Measurements from ENCODE around the gene KRT83. TPM values are rescaled to one million over a fixed set of nuclear protein-coding genes. Genes with fewer than 3 reads are reported as not detected.
"Not testable (repeated sequence)": the region's sequence is repeated elsewhere in the genome, so short reads cannot be mapped to it uniquely, and the experiment has no call there.

KRT83 gene
- total RNA-seq, 2 donors from 2014 or later, result not detected

DNA sequence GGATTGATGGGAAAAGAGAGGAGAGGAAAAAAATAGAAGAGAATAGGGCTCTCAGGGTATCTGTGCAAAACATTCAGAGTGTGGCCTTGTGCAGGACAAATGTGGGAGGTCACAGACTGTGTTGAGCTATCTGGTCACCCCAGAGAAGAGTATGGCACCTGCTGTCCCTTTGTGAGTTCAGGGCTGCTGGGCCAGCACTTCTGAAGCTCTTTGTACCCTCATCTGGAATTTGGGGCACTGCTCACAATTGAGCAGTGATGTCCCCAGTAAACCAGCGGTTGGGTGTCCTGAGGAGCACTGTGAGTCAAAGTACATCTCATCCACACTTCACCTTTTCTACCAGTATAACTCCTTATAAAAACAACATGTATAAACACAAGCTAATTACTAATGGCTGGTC, 27.3 kb downstream of the KRT83 start:
- H3K4me1 Mint-ChIP-seq (ENCODE audit: low read depth), result no peaks in the 10 kb centered on the region
- no peaks in the 10 kb centered on the region for H3K9me3 Mint-ChIP-seq
- no peaks in the 10 kb centered on the region for H3K36me3 Mint-ChIP-seq (ENCODE audit: insufficient read depth in 2 of 2)
- peaks cover 22% of the 10 kb centered on the region for H3K27me3 Mint-ChIP-seq (ENCODE audit: low read depth)
- no peak overlapping the region for H3K4me3 Mint-ChIP-seq
- no peak for ATAC-seq (replicated peaks in 1 of 2)
- DNase-seq, result no peak
- no peak overlapping the region for H3K27ac Mint-ChIP-seq

DNA sequence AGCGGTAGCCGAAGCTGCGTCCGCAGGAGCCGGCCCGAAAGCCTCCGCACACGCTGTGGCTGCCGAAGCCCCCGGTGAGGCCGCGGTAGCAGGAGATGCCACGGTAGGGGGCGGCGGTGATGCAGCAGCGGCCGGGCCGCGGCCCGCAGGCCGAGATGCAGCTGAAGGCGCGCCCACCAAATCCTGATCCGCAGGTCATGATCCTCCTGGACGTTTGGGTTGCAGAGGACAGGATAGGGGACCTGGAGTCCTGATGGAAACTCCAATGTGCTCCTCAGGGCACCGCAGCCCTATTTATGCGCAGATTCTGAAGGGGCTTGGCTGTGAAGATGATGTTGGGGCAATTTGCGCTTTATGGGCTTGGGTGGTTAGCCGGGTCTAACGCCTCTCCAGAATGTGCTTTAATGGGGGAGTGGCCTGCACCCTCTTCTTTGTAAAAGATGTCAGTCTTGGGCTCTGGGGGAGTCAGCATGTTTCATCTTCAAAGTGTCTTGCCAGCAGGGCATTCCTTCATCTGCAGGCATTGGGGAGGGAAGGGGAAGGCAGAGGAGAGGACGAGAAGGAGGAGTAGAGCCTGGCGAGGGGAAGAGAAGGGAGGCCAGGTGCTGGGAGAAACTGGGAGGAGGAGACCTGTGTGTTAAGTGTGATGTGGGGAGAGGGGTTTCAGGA, 29.8 kb downstream of the KRT83 start, which contains the start of gene KRT81:
Gene KRT81 (minus strand): TSS at position 268 of the 669 bp plus-strand sequence. CDS start 69 bp downstream, at position 199.
- Mint-ChIP-seq H3K4me1 (ENCODE audit: low read depth) (peaks cover 9% of the 10 kb centered on the region), H3K36me3 (ENCODE audit: insufficient read depth in 2 of 2) (no peaks in the 10 kb centered on the region), H3K9me3 (no peaks in the 10 kb centered on the region), H3K27me3 (ENCODE audit: low read depth) (peaks cover 19% of the 10 kb centered on the region), H3K4me3 (no peak within 1 kb of the TSS), H3K27ac (no peak within 1 kb of the TSS)
- DNase-seq, result no peak
- ATAC-seq (replicated peaks in 1 of 2), result no peak

- H3K36me3 Mint-ChIP-seq (ENCODE audit: insufficient read depth in 2 of 2); H3K4me3 Mint-ChIP-seq; H3K27ac Mint-ChIP-seq; DNase-seq; ATAC-seq (replicated peaks in 1 of 2); H3K9me3 Mint-ChIP-seq; H3K4me1 Mint-ChIP-seq (ENCODE audit: low read depth): not testable (repeated sequence)
- H3K27me3 Mint-ChIP-seq (ENCODE audit: low read depth), result peaks cover 19% of the 10 kb centered on the region
Observed at GRCh38 chr12:52290483-52291134, 30.6 kb downstream of the KRT83 start.

DNA sequence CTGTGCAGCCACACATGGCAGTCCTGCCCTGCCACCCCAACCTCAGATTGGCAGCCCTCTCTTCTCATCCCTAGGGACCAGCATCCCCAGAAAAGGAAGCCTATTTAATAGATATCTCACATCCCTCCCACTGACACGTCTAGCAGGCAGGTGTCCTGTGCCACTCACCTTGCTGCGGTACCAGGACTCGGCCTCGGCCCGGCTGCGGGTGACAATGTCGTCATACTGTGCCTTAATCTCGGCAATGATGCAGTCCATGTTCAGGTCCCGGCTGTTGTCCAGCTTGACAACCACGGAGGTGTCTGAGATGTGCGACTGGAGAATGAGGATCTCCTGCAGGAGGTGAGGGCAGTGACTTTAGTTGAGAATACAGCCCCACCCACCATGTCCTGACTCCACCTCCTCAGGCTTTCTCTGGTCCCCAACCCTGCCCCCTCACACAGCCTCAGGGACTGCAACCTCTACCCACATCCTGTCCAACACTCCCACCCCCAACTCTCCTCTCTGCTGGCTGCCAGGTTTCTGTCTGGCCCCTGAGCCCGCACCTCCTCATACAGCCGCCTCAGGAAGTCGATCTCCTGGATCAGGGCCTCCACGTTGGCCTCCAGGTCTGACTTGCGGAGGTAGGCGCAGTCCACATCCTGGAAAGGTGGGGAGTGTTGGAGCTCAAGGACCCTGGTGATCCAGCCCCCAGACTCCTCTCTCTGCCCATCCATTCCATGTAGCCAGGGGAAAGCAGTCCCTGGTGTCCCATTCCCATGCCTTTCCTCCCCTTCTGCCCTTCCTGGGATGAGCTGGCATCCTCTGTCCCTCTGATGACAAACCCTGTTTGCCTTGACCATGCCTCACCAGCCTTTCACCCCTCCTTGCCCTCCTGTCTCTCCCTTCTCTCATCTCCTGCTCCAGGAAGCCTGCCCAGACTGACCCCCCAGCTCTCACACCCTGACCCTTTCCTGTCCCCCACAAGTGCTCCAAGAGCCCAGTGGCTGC, 33.1 kb downstream of the KRT83 start:
- peaks cover 14% of the 10 kb centered on the region for H3K27me3 Mint-ChIP-seq (ENCODE audit: low read depth)
- peak; percentile 62 for ATAC-seq (replicated peaks in 1 of 2)
- not testable (repeated sequence) for H3K4me3 Mint-ChIP-seq; DNase-seq; H3K36me3 Mint-ChIP-seq (ENCODE audit: insufficient read depth in 2 of 2); H3K4me1 Mint-ChIP-seq (ENCODE audit: low read depth); H3K9me3 Mint-ChIP-seq; H3K27ac Mint-ChIP-seq

GRCh38 chr12:52286857-52287785, 34.1 kb downstream of the KRT83 start:
- not testable (repeated sequence) for H3K36me3 Mint-ChIP-seq (ENCODE audit: insufficient read depth in 2 of 2); H3K4me1 Mint-ChIP-seq (ENCODE audit: low read depth); H3K9me3 Mint-ChIP-seq; H3K27ac Mint-ChIP-seq; DNase-seq; H3K4me3 Mint-ChIP-seq; ATAC-seq (replicated peaks in 1 of 2)
- peaks cover 20% of the 10 kb centered on the region for H3K27me3 Mint-ChIP-seq (ENCODE audit: low read depth)

- DNase-seq (no peak), ATAC-seq (replicated peaks in 1 of 2) (no peak)
- peaks cover 14% of the 10 kb centered on the region for H3K27me3 Mint-ChIP-seq (ENCODE audit: low read depth)
- no peaks in the 10 kb centered on the region for H3K9me3 Mint-ChIP-seq
- peaks cover 9% of the 10 kb centered on the region for H3K4me1 Mint-ChIP-seq (ENCODE audit: low read depth)
- H3K36me3 Mint-ChIP-seq (ENCODE audit: insufficient read depth in 2 of 2), result no peaks in the 10 kb centered on the region
- H3K4me3 Mint-ChIP-seq, result no peak overlapping the region
- no peak overlapping the region for H3K27ac Mint-ChIP-seq
Observed at GRCh38 chr12:52285851-52286530, 35.2 kb downstream of the KRT83 start.

DNA sequence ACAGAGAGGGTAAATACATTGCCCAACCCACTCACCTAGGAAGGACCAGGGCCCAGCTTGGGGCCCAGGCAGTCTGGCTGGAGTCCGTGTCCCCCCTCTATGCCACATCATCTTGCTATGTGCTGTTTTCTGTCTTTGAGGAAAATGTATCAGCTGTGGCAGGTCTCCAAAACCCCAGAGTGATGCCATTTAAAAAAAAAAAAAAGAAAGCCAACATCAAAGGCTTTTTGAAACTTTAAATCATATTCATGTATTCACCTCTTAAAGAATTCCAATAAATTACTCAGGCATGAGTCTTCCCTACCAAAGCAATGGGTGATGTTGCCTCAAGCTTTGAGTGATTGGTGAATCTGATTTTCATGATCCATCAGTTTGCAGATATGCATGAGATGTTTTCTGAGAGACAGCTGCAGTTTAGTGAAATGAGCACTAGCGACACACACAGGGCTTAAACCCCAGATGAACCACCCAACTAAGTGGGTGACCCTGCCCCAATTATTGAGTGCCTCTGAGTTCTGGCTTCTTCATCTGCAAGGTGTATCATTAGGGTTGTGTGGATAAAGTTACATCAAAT, 35.9 kb downstream of the KRT83 start:
- ATAC-seq (replicated peaks in 1 of 2), result no peak
- Mint-ChIP-seq H3K9me3 (no peaks in the 10 kb centered on the region), H3K27me3 (ENCODE audit: low read depth) (peaks cover 14% of the 10 kb centered on the region), H3K4me1 (ENCODE audit: low read depth) (peaks cover 9% of the 10 kb centered on the region), H3K27ac (no peak overlapping the region), H3K36me3 (ENCODE audit: insufficient read depth in 2 of 2) (no peaks in the 10 kb centered on the region), H3K4me3 (no peak overlapping the region)
- no peak for DNase-seq

DNA sequence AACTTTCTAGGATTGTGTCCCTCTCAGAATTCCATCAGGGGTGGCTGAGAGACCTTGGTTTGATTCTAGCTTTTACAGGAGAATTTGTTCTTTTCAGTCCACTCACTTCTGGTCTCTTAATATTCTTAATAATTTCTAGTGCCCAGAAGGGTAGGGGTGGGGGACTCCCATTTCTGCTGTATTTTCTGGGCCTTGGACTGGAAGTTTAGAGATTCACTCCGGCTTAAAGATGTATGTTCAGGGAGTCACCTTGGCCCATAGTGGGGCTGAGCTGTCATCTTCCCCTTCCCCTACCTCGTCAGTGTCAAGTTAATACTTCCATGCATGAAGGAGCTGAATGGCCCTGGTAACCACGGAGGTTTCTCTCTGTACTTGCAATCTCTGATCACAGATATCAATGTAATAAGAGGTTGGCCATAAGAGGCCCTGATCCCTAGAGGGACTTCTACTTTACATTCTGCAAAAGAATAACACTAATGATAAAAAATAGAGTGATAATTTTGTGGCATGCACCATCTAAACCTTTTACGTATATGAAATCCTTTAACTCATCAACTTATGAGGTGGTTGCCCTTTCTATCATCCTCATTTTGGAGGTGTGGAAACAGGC, 36.5 kb downstream of the KRT83 start:
- no peak for ATAC-seq (replicated peaks in 1 of 2)

GRCh38 chr12:52280796-52281560, 40.2 kb downstream of the KRT83 start:
- H3K36me3 Mint-ChIP-seq (ENCODE audit: insufficient read depth in 2 of 2), result no peaks in the 10 kb centered on the region
- H3K9me3 Mint-ChIP-seq, result no peaks in the 10 kb centered on the region
- ATAC-seq (replicated peaks in 1 of 2), result no peak
- H3K4me3 Mint-ChIP-seq, result no peak overlapping the region
- H3K27ac Mint-ChIP-seq, result no peak overlapping the region
- H3K4me1 Mint-ChIP-seq (ENCODE audit: low read depth), result peaks cover 19% of the 10 kb centered on the region
- DNase-seq, result no peak
- peaks cover 38% of the 10 kb centered on the region for H3K27me3 Mint-ChIP-seq (ENCODE audit: low read depth)

More for the DNA sequence above, 36.5 kb downstream of the KRT83 start:
- Mint-ChIP-seq H3K36me3 (ENCODE audit: insufficient read depth in 2 of 2) (no peaks in the 10 kb centered on the region), H3K9me3 (no peaks in the 10 kb centered on the region), H3K4me3 (no peak overlapping the region), H3K27ac (no peak overlapping the region), H3K4me1 (ENCODE audit: low read depth) (peaks cover 13% of the 10 kb centered on the region), H3K27me3 (ENCODE audit: low read depth) (peaks cover 20% of the 10 kb centered on the region)
- DNase-seq, result no peak

DNA sequence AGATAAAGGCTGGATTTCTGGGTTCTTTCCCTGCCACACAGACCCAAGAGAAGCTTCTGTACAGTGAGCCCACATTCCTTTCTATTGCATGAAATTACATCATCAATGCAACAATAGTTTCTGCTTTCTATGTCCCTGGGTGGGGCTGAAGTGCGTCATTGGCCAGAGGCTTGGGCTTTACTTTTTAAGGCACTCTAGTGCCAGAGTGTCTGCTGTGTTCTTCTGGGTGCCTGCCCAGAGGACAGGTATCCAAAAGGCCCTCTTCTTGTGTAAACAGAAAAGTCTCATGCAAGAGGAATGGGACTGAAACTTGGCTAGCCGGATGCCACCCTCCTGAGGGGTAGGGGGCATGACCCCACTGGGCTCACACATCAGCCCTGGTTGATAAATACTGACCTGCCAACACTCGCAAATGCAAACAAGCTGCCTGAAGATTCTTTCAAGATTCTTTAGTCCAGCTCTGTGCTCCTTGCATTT, 40.8 kb downstream of the KRT83 start:
- no peak for ATAC-seq (replicated peaks in 1 of 2)
- no peaks in the 10 kb centered on the region for H3K36me3 Mint-ChIP-seq (ENCODE audit: insufficient read depth in 2 of 2)
- peaks cover 19% of the 10 kb centered on the region for H3K4me1 Mint-ChIP-seq (ENCODE audit: low read depth)
- peaks cover 38% of the 10 kb centered on the region for H3K27me3 Mint-ChIP-seq (ENCODE audit: low read depth)
- no peak overlapping the region for H3K27ac Mint-ChIP-seq
- no peak for DNase-seq
- H3K9me3 Mint-ChIP-seq, result no peaks in the 10 kb centered on the region
- H3K4me3 Mint-ChIP-seq, result no peak overlapping the region

All from activated T-cell treated with anti-CD3 and anti-CD28 coated beads, Interleukin-2, amount 50 U/mL, for 72 hours (primary cell).